DMS79 treated with DMSO at 0.1 percent for 48 hours (cell line): ENCODE results near the gene SPIRE1.
A peak's percentile ranks its signal among the peaks of the same experiment; 100 is the strongest.

Experiments
- DNase-seq: peaks from one replicate; lab custom pipeline; 2025; lab: John Stamatoyannopoulos, UW

Gene SPIRE1

GRCh38 chr18:12443551-12443950 lies 214.4 kb downstream of the SPIRE1 start:
- DNase-seq, result no peak

- no peak for DNase-seq
These were observed 215.0 kb downstream of the SPIRE1 start for GRCh38 chr18:12442946-12443345.

DNA sequence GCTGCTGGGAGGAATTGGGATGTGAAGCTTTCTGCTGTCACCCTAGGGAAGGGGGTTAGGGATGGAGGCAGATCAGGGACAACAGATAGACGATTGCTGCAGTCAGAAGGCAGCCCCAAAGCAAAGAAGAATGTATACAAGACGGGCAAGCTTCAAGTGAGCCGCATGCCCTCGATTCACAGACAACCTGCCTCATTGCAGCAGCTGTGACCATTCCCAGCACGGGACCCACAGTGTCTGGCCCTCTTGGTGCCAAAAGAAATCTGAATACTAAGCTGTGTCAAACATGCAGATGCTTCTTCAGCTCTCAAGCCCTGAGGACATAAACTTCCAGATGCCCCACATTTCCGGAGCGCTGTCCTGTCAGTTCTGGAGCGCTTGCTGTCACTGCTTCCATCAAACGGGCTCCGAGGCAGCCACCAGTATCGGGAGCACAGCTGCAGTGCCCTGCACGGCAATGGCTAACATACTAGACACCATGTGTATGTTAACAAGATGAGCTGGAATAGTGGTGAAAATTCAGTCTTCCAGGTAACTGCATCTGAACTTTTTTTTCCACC lies 216.4 kb downstream of the SPIRE1 start:
- DNase-seq, result no peak

- no peak for DNase-seq
These were observed 219.7 kb downstream of the SPIRE1 start for GRCh38 chr18:12438257-12438656.

DNA sequence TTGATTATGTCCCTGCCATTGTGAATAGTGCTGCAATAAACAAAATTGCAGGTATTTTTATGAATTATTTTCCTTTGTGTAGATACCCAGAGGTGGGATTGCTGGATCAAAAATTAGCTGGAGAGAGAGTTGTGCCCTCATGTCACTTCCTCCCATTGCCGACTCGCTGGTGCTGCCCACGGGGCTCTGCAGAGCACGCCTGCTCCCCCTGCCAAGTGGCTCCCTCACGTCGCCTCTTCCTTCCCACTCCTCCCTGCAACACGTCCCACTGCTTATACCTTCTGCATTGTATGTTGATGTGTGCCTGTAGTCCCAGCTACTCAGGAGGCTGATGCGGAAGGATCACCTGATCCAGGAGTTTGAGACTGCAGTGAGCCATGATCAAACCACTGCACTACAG lies 222.0 kb downstream of the SPIRE1 start:
- DNase-seq, result no peak

DNA sequence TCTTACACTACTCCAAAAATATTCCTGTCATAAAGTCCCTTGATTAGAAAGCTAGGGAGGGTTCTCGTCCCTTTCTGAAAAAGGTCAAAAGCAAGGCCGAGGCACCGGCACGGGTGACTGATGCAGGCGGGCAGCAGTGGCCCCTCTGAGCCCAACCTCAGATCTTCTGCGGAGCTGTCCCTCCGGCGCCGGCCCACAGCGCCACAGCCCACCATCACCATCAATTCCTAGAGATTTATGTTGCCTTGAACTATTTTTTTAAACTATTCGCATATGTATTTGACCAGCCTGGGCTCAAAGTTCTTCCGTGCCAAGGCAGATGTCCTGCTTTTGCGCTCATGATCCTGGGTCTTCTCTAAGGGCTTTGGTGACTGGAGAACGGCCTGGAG lies 223.4 kb downstream of the SPIRE1 start:
- DNase-seq, result no peak

DNA sequence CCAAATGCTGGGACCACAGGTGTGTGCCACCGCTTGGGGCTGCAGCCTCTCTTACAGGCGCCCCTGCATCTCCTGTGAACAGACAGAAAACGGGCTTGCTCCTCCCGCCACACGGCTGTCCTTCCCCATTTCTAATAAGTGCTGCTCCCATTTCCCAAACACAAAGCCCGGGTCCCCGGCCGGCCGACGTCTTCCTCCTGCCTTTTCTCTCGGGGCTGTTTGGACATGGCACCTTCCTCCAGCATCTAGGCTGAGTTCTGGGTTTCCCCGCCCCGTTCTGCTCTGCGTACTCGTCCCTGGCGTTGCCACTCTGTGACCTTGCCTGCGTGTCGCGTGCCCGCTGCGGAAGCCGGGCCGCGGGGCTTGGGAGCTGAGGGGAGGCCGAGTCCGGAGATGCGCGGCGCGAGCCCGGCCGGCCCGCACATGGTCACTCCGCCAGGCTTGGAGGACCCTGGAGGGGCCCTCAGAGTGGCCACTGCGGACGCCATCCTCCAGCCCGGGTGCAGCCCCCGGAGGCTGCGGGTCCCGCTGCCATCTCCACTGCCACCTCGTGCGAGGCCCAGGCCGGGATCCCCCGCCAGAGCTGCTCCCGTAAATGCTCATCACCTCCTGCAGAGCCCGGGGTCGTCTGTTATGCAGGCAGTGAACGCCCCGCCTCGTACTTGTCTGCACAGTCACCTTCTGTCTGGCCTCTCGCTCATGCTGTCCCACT lies 223.9 kb downstream of the SPIRE1 start:
- no peak for DNase-seq

DNA sequence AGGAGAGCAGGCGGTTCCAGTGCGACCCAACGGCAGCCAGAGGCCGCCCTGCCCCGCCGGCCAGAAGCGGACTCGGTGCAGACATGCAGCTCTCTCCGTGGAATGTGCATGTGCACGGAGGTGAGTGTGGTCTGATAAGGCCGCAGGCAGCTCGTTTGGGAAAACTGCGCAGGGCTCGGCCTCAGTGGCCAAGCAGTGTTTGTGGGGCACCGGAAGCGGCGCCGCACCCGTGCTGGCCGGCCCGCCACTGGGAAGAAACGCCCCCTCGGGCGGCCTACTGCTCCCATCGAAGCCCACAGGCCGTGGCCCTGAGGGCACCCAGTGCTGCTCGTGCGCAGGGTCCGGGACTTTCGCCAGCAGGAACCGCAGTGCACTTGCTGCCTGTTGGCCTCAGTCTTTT lies 225.0 kb downstream of the SPIRE1 start:
- DNase-seq, result no peak

GRCh38 chr18:12432196-12432595 lies 225.7 kb downstream of the SPIRE1 start:
- no peak for DNase-seq

DNA sequence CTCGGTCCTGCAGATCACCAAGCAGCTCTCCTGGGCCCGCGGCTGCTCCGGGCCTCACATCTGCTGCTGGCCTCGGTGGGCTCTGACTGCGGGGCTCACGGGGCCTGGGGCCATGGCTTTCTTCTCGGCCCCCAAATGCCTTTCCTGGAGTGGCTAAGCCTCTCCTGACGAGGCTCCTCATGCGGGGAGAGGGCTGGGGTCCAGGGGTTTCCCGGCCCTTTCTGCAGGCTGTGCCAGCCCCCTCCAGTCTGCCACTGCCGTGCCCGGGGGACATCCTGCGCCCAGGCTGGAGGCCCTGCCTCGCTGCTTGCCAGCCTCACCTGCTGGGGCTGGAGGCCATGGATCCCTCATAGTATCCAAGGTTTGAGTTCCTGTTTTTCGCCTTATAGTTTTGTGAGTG lies 226.3 kb downstream of the SPIRE1 start:
- DNase-seq, result no peak

DNA sequence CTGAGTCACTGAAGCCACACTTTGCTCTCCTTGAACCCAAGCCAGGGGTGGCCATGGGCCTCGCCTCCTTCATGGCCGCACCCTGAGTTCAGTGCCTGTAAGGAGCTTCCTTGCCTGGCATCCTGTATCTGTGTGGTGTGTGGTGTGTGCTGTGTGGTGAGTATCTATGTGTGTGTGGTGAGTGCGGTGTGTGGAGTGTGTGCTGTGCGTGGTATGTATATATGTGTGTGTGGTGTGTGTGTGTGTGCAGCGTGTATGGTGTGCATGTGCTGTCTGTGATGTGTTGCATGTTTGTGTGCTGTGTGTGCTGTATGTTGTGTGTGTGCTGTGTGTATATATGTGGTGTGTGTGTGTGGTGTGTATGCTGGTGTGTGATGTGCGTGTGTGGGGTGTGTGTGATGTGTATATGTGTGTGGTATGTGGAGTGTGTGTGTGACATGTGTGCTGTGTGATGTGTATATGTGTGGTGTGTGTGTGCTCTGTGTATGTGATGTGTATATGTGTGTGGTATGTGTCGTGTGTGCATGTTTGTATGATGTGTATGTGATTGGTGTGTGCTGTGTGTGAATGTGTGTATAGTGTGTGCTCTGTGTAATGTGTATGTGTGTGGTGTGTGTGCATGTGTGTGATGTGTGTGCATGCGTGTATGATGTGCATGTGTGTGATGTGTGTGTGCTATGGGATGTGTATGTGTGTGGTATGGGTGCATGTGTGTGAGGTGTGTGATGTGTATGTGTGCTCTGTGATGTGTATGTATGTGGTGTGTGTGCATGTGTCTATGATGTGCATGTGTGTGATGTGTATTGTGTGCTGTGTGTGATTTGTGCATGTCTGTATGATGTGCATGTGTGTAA lies 227.5 kb downstream of the SPIRE1 start:
- DNase-seq, result no peak

GRCh38 chr18:12429556-12429955 lies 228.4 kb downstream of the SPIRE1 start:
- no peak for DNase-seq

GRCh38 chr18:12428923-12429322 lies 229.0 kb downstream of the SPIRE1 start:
- no peak for DNase-seq

- no peak for DNase-seq
These were observed 231.0 kb downstream of the SPIRE1 start for GRCh38 chr18:12426924-12427323.

DNA sequence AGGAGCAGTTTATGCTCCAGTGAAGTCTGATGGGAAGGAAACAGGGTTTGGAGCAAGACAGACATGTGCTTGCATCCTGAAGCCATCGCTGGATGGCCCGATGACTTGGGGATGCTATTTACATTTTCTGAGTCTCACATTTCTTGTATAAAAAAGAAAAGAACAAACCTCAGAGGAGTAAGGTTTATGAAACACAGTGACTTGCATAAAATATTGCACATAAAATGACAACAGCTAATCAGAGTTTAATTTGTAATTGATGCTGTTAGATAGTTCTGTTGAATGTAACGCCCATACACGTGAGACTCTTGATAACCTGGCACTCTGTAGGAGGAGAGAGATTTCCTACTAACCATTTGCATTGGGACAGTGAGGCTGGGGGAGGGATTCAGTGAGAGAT lies 233.7 kb downstream of the SPIRE1 start:
- no peak for DNase-seq

DNA sequence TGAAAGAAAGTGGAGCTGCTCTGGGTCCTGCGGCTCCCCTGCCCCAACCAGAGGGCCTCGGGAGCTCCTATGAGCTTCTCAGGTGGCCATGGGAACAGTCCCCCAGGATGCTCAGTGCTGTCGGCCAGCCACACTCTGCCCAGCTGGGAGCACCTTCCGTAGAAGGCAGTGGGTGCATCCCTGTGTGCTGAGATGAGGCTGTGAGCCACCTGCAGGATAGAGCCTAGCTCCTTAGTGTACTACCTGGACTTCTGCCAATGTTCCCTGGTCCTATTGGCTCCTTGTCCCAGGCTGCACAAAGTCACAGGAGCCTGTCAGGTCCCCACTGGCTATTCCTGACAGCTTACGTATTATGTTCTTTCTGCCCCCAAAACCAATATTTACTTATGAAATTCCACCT lies 234.1 kb downstream of the SPIRE1 start:
- DNase-seq, result peak; percentile 38

DNA sequence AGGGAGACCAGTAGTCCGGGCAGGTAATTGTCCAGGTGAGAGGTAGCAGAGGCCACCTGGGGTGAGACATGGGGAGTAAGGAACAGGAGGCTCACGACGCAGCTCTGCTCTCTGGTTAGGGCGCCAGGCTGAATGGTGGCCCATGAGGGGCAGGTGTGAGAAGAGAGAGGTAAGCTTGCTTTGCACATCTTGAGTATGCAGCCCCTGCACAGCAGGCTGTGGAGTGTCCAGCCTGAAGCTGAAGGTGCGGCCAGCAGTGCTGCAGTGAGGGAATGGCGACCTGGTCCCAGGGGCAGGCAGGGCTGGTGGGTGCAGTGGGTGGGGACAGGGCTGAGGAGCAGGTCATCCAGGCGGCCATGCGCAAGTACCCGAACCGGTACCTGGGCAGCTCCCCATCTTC lies 234.5 kb downstream of the SPIRE1 start:
- DNase-seq, result no peak

DNA sequence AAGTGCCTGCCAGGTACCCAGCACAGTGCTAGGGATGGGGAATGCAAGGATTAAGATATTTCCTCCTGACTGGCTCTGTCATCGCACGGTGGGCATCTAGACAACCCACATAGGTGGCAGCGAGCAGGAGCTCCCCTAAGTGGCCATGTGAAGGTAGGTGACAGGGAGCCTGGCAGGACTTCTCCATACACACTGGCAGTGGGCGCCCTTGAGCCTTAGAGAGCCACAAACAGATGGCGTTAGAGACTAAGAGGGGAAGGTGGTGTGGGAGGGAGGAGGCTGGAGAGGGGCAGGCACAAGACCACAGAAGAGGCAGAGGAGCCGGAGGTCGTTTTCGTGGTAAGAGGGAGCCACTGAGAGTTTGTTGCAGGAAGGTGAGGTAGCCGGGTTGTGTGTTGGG lies 235.0 kb downstream of the SPIRE1 start:
- no peak for DNase-seq

DNA sequence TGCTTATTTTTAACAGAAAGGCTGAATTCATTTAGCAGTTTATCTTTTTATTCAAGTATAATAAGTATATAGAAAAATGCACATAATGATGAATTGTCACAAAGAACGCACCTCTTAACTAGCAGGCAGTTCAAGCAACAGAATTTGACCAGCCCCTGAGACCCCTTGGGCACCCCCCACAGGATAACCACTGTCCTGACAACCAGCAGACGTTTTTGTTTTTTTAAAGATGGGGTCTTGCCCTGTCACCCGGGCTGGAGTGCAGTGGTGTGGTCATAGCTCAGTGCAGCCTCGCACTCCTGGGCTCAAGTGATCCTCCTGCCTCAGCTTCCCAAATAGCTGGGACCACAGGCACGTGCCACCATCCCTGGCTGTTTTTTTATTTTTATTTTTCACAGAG lies 236.2 kb downstream of the SPIRE1 start:
- DNase-seq, result no peak

- peak; percentile 74 for DNase-seq
These were observed 237.0 kb downstream of the SPIRE1 start for GRCh38 chr18:12420821-12421421.

DNA sequence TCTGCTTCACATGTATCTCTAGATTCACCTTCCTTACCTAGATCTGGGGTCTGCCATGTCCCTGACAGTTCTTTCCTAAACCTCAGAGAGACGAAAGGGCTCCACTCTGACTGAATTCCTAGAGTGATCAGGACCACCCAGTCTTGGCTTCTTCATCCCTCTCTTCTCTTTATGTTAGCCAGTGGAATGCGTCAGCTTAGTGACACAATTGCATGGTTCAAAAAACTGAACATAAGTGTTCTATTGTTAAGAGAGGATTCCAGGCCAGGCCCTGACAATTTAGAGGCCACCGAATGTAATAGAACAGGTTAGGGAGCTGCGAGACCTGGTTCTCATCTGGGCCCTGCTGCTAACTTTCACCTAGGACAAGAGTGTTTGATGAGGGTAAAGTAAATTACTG lies 240.2 kb downstream of the SPIRE1 start:
- no peak for DNase-seq

DNA sequence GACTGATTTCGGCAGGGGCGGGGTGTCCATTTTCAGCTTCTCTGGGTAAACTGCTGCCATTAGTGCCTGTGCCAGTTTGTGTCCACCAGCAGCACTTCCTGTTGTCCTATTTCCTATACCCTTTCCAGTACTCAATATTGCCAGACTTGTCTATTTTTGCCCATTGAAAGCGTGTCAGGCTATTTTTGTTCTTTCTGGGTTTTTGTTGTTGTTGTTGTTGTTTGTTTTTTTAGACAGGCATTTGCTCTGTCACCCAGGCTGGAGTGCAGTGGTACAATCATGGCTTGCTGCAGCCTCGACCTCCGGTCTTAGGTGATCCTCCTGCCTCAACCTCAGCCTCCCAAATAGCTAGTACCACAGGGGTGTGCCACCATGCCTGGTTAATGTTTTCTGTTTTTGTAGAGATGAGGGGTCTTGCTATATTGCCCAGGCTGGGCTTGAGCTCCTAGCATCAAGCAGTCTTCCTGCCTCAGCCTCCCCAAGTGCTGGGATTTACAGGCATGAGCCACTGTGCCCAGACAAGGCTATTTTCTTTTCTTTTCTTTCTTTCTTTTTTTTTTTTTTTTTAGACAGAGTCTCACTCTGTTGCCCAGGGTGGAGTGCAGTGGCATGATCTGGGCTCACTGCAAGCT lies 241.7 kb downstream of the SPIRE1 start:
- no peak for DNase-seq
